AG04449 (cell line): ENCODE data around the gene EIF4A2.

Experiments used
- CTCF ChIA-PET: fragments of 350-600 bp; formaldehyde crosslinking; extraction: SDS; loops from one replicate; lab custom pipeline; 2021; ENCODE audit warnings: antibody characterized with exemption; lab: Yijun Ruan, JAX
- POLR2A ChIA-PET: fragments of 400-600, 350-600 bp; formaldehyde crosslinking; extraction: SDS; loops from one replicate; lab custom pipeline; 2020; ENCODE audit warnings: antibody characterized with exemption, inconsistent platforms; lab: Yijun Ruan, JAX
- DNase-seq: peaks from one replicate; pipeline ENCODE4 v3.0.0-alpha.2; 2010; ENCODE audit warnings: low read depth, low spot score
- H3K4me3 ChIP-seq: 2 replicates; pipeline ENCODE4 v1.5.1; 2011; ENCODE audit warnings: low read depth, mild to moderate bottlenecking, control low read depth, low read length
- TF ChIP-seq, protein P1 (sequence below): IDR thresholded peaks from one replicate; pipeline ENCODE4 v1.5.1; 2011; ENCODE audit warnings: mild to moderate bottlenecking, moderate library complexity, low read length, control low read depth, inconsistent platforms; ENCODE audit not compliant: insufficient read depth; ENCODE audit errors: missing control alignments

EIF4A2 gene

DNA sequence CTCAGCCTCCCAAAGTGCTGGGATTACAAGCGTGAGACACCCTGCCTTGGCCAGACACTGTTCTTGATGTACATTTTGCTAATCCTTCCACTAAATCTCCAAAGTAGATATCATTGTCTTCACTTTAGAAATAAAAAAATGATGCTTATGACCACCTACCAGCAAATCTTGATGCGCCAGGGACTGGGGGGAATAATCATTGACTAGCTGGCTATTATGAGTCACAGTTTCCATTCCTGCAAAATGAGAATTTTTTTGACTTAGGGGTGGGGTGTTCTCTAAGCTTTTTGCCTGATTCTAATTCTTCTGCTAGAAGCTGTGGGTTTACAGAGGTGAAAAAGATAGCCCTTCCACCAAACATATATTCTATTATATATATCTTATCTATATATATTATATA is 40.0 kb downstream of the EIF4A2 start:
- DNase-seq: no peak
- H3K4me3 ChIP-seq: no peak overlapping the region
- POLR2A ChIA-PET: no interaction called here
- CTCF ChIA-PET: interaction anchor here (0.5 to 6.0 kb wide), 3 partner anchors 20 to 316 kb away, joined by 3 to 45 read pairs (median 6); partner anchors contain the start of gene RPL39L
- TF ChIP-seq, protein P1, sequence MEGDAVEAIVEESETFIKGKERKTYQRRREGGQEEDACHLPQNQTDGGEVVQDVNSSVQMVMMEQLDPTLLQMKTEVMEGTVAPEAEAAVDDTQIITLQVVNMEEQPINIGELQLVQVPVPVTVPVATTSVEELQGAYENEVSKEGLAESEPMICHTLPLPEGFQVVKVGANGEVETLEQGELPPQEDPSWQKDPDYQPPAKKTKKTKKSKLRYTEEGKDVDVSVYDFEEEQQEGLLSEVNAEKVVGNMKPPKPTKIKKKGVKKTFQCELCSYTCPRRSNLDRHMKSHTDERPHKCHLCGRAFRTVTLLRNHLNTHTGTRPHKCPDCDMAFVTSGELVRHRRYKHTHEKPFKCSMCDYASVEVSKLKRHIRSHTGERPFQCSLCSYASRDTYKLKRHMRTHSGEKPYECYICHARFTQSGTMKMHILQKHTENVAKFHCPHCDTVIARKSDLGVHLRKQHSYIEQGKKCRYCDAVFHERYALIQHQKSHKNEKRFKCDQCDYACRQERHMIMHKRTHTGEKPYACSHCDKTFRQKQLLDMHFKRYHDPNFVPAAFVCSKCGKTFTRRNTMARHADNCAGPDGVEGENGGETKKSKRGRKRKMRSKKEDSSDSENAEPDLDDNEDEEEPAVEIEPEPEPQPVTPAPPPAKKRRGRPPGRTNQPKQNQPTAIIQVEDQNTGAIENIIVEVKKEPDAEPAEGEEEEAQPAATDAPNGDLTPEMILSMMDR: no peak

DNA sequence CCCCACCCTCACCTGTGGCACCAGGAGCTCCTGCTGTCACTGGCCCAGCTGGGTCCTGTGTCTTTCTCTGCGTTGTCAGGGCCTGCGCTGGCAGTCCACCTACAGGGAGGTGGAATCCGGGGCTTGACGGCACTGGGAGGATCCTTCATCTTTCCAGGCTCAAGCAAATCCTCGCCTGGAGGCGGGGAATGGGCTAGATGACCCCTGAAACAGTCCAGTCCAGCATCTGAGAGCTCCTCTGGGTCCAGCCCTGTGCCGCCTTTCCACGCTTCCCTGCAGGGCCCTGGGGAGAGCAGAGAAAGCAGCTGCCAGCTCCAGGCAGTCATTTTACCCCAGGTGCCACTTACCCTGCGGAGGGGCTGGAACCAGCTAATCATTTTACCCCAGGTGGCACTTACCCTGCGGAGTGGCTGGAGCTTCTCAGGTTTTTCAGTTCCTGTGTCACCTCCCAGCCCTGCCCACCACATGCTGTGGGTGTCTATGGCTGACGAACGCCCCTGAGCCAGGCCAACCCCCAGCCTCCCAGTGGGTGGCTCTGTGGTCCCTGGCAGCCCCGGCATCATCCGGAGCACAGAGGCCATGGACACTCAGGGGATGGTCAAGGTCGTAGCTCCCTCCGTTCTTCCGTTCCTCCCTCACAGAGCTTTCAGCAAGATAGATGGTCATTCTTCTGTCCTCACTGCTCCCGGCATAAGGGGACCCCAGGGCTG is 41.2 kb downstream of the EIF4A2 start:
- ChIA-PET CTCF (interaction anchor here (0.8 to 6.0 kb wide), 6 partner anchors 34 to 891 kb away, joined by 3 to 45 read pairs (median 3); no protein-coding TSS in a partner anchor), POLR2A (interaction anchor here (2.4 kb wide), 1 partner anchor 41 kb away, joined by 14 read pairs; the partner anchor contains the start of gene EIF4A2)
- TF ChIP-seq, protein P1: no peak
- H3K4me3 ChIP-seq: peak overlapping the region; percentile 29; the same call in 1 of the 2 replicates
- DNase-seq: no peak

DNA sequence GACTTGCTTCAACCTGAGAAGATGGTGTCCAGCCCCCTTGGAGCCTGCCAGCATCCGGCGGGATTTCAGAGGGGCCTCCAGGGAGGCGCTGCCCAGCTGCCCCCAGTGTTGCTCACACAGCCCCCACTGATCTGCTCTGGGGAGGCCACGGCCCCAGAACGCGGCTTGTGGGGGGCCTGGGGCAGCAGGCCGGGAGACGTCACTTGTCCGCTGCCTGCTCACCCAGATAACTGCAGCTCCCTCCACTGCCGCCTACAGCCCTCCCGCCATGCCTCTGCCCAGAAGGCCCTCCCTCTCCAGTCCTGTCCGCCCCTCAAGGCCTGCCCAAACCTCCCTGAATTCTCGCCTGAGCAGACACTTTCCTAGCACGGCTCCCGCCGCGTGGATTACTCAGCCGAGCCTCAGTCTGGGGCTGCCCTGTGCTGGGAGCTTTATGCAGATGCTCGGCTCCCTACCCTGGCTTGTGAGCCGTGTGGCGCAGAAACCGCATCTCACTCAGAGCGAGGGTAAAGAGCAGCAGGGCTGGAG is 42.0 kb downstream of the EIF4A2 start:
- no peak for DNase-seq
- ChIA-PET CTCF (interaction anchor here (1.1 to 6.0 kb wide), 5 partner anchors 35 to 340 kb away, joined by 3 to 45 read pairs (median 3); no protein-coding TSS in a partner anchor), POLR2A (interaction anchor here (2.4 kb wide), 1 partner anchor 42 kb away, joined by 14 read pairs; the partner anchor contains the start of gene EIF4A2)
- H3K4me3 ChIP-seq: peak overlapping the region; percentile 29
- TF ChIP-seq, protein P1: no peak

DNA sequence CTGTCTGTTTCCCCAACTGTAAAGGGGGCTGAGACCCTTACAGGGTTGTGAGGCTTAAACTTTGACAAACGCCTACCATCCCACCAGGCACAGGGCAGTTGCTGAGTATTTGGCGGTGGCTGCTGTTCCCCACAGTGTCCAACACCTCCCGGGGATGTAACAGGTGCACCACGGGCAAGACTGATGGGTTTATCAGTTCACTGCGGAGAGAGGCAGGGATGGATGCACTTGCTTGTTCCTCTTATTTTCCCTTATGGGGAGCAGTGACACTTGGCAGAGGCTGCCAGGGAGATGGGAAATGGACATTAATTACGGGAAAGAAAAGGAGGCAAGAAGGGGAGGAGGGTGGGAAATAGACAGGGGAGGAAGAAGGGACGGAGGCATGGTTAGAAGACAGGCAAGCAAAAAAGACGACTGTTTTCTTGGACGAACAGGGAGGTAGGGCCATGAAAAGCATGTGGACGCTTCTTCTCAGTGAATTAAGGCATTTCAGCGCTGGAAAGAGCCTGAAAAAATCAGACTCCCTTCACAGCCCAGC is 42.6 kb downstream of the EIF4A2 start:
- CTCF ChIA-PET: interaction anchor here (1.0 to 6.0 kb wide), 4 partner anchors 23 to 342 kb away, joined by 4 to 45 read pairs (median 4); no protein-coding TSS in a partner anchor
- DNase-seq: no peak
- TF ChIP-seq, protein P1: no peak
- H3K4me3 ChIP-seq: peak overlapping the region; percentile 64
- POLR2A ChIA-PET: interaction anchor here (1.8 to 2.4 kb wide), 2 partner anchors 42 to 43 kb away, joined by 6 to 14 read pairs; partner anchors contain the start of gene EIF4A2

DNA sequence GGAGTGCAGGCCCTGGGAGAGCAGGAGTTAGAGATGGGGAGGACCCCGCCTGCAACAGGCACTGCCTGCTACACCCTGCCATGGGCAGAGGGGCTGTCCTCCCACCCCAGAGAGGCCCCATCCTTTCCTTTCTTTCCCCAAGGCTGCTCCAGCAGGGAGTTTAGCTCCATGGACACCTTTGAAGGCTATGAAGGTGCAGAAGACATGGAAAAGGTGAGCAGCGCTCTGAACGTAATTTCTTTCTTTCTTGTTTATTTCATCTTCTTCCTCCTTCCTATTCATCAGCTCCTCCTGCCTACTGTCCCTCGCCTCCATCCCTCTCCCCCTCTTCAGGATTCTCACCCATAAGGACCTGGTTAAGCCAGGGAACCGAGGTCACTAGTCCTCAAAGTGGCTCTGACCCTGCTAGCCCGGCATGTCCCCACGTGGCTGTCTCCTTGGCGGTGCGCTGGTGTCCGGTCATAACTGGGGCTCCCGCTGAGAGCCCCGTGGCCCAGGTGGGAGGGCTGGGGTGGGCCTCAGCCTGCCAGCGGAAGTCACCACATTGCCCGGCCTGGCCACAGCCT is 43.1 kb downstream of the EIF4A2 start:
- DNase-seq: no peak
- peak overlapping the region; percentile 64 for H3K4me3 ChIP-seq
- TF ChIP-seq, protein P1: no peak
- ChIA-PET CTCF (interaction anchor here (1.0 to 6.0 kb wide), 4 partner anchors 23 to 341 kb away, joined by 4 to 45 read pairs (median 4); no protein-coding TSS in a partner anchor), POLR2A (interaction anchor here (1.7 to 1.8 kb wide), 2 partner anchors 42 to 44 kb away, joined by 5 to 6 read pairs; partner anchors contain the start of gene EIF4A2)
